Activated CD4-positive, alpha-beta T cell treated with anti-CD3 and anti-CD28 coated beads, Interleukin-10, Interleukin-2, amounts not matched to agents 100 ng/mL and 50 ng/mL, durations not matched to agents 16 hours and 8 hours (primary cell): ENCODE measurements around the gene NALCN.

Experiments used
- DNase-seq: peaks from one replicate; pipeline ENCODE4 v3.0.0-alpha.2; 2020

The NALCN gene

DNA sequence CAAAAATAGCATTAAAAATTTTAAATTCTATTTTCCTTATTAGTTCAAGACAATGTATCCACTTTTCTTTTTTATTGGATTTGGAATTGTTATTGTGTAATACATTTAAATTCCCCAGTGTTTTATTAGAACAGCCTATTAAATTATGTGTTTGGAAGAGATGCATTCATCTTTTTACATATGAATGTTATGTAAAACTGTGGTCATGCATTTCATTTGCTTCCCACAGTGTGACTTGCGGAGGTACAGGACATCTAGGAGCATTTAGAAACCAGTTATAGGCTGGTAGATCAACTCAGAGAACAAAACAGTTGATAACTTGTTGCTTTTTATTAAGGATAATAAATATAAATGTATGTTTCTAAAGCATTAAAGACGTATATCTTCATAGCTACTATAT lies 406.2 kb downstream of the NALCN start:
- DNase-seq = no peak

DNA sequence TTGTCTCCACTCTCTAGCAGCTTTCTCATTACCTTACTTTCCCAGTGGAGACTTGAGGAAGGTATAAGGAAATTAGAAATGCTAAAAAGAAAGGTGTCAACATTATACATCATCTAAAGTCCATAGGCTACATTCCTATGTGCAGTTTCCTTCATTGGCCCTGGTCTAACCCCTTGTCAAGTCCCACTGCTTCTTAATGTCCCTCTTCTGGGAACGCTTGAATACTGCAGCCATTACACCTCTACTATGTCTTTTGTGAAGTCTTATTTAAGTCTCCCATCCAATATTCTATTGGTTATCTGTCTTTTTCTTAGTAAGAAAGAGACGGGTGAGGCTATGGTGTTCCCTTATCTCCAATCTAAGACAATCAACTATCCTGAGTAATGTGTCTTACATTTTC lies 409.1 kb downstream of the NALCN start:
- DNase-seq = no peak
